Placental pericyte (primary cell): ENCODE measurements around the gene UBE2Z. TPM values are rescaled to one million over a fixed set of nuclear protein-coding genes. Genes with fewer than 3 reads are reported as not detected.

Experiments
- small RNA-seq: library from RNA; depleted of rRNA; stranded (forward); fragments of <200 nt; gene quantifications from one replicate; pipeline ENCODE3, GENCODE V24; 2012; ENCODE audit warnings: low replicate concordance
- total RNA-seq: library from RNA; depleted of rRNA; stranded (reverse); fragments of >200 nt; gene quantifications from 2 replicates; pipeline ENCODE4 v1.2.3, GENCODE V29; 2012

The UBE2Z gene
- total RNA-seq = 107 and 154 TPM in 2 replicates

GRCh38 chr17:48908047-48908843 is at the start of gene UBE2Z:
TSS of gene UBE2Z (plus strand) at chr17:48908407. CDS start at chr17:48908504, 97 bp downstream.

GRCh38 chr17:48944515-48945260 is 36.5 kb downstream of the UBE2Z start, which contains the start of gene SNF8:
TSS of gene SNF8 (minus strand) at chr17:48944842. CDS start at chr17:48944734, 108 bp downstream.

Small RNA genes lying within 50 kb of the gene (small RNA-seq; reads per million reads assigned to genes)
- gene AC068531.1 (not detected), gene RF00263 (not detected), gene RF01210 (not detected), gene RNU1-42P (1.2 reads per million, percentile 51 among the genes with 10 or more reads in this experiment)

Other genes with a start within 250 kb of the UBE2Z start
- gene PRAC1, start 185.9 kb upstream of the UBE2Z start, total RNA-seq = not detected in 2 replicates
- 0.66 TPM in 1 of 2 replicates, not detected in the other for gene PRAC2, start 185.2 kb upstream of the UBE2Z start, total RNA-seq
- 1.6 and 1.8 TPM in 2 replicates for gene HOXB13, start 179.7 kb upstream of the UBE2Z start, total RNA-seq
- under 0.01 and 0.44 TPM in 2 replicates for gene TTLL6, start 91.2 kb upstream of the UBE2Z start, total RNA-seq
- 61.6 and 108 TPM in 2 replicates for gene CALCOCO2, start 77.4 kb upstream of the UBE2Z start, total RNA-seq
- gene ATP5MC1, start 15.6 kb upstream of the UBE2Z start, total RNA-seq = 24.5 and 101 TPM in 2 replicates
- 101 and 107 TPM in 2 replicates for gene SNF8, start 36.4 kb downstream of the UBE2Z start, total RNA-seq
- not detected in 2 replicates for gene GIP, start 60.2 kb downstream of the UBE2Z start, total RNA-seq
- gene IGF2BP1, start 89.0 kb downstream of the UBE2Z start, total RNA-seq = 30.6 and 49.0 TPM in 2 replicates
- 0.66 and 2.4 TPM in 2 replicates for gene B4GALNT2, start 224.4 kb downstream of the UBE2Z start, total RNA-seq